Measurements from ENCODE around the gene AKAP10.
A peak's percentile ranks its signal among the peaks of the same experiment; 100 is the strongest.
"Not testable (repeated sequence)": the region's sequence is repeated elsewhere in the genome, so short reads cannot be mapped to it uniquely, and the experiment has no call there.

AKAP10 gene, protein sequence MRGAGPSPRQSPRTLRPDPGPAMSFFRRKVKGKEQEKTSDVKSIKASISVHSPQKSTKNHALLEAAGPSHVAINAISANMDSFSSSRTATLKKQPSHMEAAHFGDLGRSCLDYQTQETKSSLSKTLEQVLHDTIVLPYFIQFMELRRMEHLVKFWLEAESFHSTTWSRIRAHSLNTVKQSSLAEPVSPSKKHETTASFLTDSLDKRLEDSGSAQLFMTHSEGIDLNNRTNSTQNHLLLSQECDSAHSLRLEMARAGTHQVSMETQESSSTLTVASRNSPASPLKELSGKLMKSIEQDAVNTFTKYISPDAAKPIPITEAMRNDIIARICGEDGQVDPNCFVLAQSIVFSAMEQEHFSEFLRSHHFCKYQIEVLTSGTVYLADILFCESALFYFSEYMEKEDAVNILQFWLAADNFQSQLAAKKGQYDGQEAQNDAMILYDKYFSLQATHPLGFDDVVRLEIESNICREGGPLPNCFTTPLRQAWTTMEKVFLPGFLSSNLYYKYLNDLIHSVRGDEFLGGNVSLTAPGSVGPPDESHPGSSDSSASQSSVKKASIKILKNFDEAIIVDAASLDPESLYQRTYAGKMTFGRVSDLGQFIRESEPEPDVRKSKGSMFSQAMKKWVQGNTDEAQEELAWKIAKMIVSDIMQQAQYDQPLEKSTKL

DNA sequence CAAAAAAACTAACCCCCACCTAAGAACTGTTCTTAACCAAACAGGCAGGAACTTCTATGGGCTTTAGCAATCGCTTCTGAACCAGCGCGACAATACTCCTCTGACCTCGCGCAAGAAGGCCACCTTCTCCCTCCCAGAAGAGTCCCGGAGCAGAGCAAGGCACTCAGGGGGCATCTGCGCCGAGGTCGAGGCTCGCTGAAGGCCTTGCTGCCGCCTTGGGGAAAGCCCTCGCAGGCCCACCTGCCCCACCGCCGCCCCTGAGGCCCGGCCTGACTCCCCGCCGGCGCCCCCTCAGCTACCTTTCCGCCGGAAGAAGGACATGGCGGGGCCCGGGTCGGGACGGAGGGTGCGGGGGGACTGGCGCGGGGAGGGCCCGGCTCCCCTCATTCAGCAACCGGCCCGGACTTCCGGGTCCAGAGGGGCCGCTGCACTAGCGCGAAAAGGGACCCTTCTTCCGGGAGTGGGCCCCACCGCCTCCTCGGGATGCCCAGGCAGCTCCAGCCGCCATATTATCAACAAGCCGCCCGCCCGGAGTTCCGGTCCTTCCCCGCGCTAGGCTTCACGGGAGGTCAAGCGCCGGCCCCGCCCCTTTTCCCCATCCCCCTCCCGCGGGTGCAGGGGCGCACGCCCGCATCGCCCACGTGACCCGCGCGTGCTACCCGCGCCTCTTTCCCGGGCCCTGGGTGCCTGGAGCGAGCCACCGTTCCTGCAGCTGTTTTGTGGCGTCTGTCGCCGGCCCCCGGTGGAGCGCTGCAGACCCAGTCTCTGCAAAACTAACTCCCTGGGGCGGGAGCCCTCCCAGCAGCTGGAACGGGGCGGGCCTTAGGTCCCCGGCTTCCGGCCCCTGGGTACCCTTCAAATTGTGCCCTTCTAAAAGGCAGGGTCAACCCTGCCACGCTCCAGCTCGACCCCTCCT, at the start of gene AKAP10:
TSS of gene AKAP10 (minus strand) at position 536 of the 916 bp plus-strand sequence. CDS start at position 387, 149 bp downstream.
- Histone ChIP-seq H3K4me2 (ENCODE audit: low read length) (peak within 1 kb of the TSS; percentile 84), H3K9ac (ENCODE audit: low read length) (peak within 1 kb of the TSS; percentile 91), H3K9me3 (ENCODE audit: low read length) (no peaks in the 10 kb centered on the region), H3K36me3 (ENCODE audit: insufficient read depth, low read length) (peaks cover 30% of the 10 kb centered on the region), H3K79me2 (ENCODE audit: insufficient read depth, low read length) (peaks cover 46% of the 10 kb centered on the region), H3K27ac (ENCODE audit: low read depth, low read length, poor library complexity, severe bottlenecking) (peak within 1 kb of the TSS; percentile 85), H4K20me1 (ENCODE audit: insufficient read depth, low read length) (no peaks in the 10 kb centered on the region), H3K4me1 (ENCODE audit: insufficient read depth, low read length, severe bottlenecking) (peaks cover 21% of the 10 kb centered on the region), H3F3A (ENCODE audit: insufficient read depth, low read length) (no peaks in the 10 kb centered on the region), H2AFZ (ENCODE audit: low read length) (peak within 1 kb of the TSS; percentile 73), H3K27me3 (ENCODE audit: insufficient read depth, low read length) (no peaks in the 10 kb centered on the region; the same call in 1 of the 2 replicates), H3K9me2 (ENCODE audit: low read depth, low read length) (no peaks in the 10 kb centered on the region), H3K4me3 (ENCODE audit: low read depth, low read length, poor library complexity, severe bottlenecking) (peak within 1 kb of the TSS; percentile 85)
- TF ChIP-seq EZH2 (IDR thresholded peaks at IDR 0.05; ENCODE audit: borderline replicate concordance, low read length) = no peak
- TF ChIP-seq, protein P1, sequence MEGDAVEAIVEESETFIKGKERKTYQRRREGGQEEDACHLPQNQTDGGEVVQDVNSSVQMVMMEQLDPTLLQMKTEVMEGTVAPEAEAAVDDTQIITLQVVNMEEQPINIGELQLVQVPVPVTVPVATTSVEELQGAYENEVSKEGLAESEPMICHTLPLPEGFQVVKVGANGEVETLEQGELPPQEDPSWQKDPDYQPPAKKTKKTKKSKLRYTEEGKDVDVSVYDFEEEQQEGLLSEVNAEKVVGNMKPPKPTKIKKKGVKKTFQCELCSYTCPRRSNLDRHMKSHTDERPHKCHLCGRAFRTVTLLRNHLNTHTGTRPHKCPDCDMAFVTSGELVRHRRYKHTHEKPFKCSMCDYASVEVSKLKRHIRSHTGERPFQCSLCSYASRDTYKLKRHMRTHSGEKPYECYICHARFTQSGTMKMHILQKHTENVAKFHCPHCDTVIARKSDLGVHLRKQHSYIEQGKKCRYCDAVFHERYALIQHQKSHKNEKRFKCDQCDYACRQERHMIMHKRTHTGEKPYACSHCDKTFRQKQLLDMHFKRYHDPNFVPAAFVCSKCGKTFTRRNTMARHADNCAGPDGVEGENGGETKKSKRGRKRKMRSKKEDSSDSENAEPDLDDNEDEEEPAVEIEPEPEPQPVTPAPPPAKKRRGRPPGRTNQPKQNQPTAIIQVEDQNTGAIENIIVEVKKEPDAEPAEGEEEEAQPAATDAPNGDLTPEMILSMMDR (IDR thresholded peaks at IDR 0.05; ENCODE audit: low read length) = no peak

DNA sequence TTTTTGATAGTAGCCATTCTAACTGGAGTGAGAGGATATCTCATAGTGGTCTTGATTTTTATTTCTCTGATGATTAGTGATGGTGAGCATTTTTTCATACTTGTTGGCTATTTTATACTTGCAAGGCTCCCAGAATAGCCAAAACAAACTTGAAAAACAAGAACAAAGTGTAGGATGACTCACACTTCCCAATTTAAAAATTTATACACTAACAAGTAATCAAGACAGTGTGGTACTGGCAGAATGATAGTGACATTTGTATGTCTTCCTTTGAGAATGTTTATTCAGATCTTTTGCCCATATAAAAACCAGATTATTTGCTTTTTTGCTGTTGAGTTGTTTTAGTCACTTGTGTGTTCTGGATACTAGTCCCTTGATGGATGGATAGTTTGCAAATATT, 49.3 kb upstream of the AKAP10 start:
- Histone ChIP-seq H3K27me3 (ENCODE audit: insufficient read depth, low read length) (no peaks in the 10 kb centered on the region), H3K9me2 (ENCODE audit: low read depth, low read length) (no peaks in the 10 kb centered on the region), H4K20me1 (ENCODE audit: insufficient read depth, low read length) (no peaks in the 10 kb centered on the region), H3K9me3 (ENCODE audit: low read length) (no peaks in the 10 kb centered on the region), H3K27ac (ENCODE audit: low read depth, low read length, poor library complexity, severe bottlenecking) (no peak overlapping the region), H3K4me3 (ENCODE audit: low read depth, low read length, poor library complexity, severe bottlenecking) (no peak overlapping the region), H3K4me2 (ENCODE audit: low read length) (no peak overlapping the region), H3F3A (ENCODE audit: insufficient read depth, low read length) (no peaks in the 10 kb centered on the region), H3K9ac (ENCODE audit: low read length) (no peak overlapping the region), H3K36me3 (ENCODE audit: insufficient read depth, low read length) (no peaks in the 10 kb centered on the region), H2AFZ (ENCODE audit: low read length) (no peak overlapping the region), H3K79me2 (ENCODE audit: insufficient read depth, low read length) (no peaks in the 10 kb centered on the region), H3K4me1 (ENCODE audit: insufficient read depth, low read length, severe bottlenecking) (no peaks in the 10 kb centered on the region)
- TF ChIP-seq, protein P1 (IDR thresholded peaks at IDR 0.05; ENCODE audit: low read length) = no peak
- no peak for TF ChIP-seq EZH2 (IDR thresholded peaks at IDR 0.05; ENCODE audit: borderline replicate concordance, low read length)

DNA sequence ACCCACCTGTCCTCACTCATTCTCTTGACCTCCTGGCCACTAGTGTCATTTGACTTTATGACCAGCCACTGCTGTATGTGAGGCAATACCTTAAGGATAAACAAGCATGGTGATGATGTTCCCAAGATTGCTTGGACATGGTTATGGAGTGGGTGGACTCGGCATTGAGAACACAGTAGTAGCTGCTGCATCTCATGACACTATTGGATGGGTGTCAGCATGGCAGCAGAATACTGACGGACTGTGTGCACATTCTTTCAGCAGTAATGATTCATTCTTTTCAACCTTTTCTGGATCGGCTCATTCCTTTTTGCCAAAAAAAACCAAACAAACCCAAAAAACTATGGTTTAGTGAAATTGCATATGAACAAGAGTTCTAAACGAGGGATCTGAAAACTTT, 45.1 kb upstream of the AKAP10 start:
- Histone ChIP-seq H3K4me3 (ENCODE audit: low read depth, low read length, poor library complexity, severe bottlenecking) (no peak overlapping the region), H3K4me1 (ENCODE audit: insufficient read depth, low read length, severe bottlenecking) (no peaks in the 10 kb centered on the region), H3K27me3 (ENCODE audit: insufficient read depth, low read length) (no peaks in the 10 kb centered on the region), H3K79me2 (ENCODE audit: insufficient read depth, low read length) (no peaks in the 10 kb centered on the region), H3K36me3 (ENCODE audit: insufficient read depth, low read length) (no peaks in the 10 kb centered on the region), H2AFZ (ENCODE audit: low read length) (no peak overlapping the region), H3K9ac (ENCODE audit: low read length) (no peak overlapping the region), H3K9me2 (ENCODE audit: low read depth, low read length) (no peaks in the 10 kb centered on the region), H3K27ac (ENCODE audit: low read depth, low read length, poor library complexity, severe bottlenecking) (no peak overlapping the region), H3K4me2 (ENCODE audit: low read length) (no peak overlapping the region), H3K9me3 (ENCODE audit: low read length) (no peaks in the 10 kb centered on the region), H3F3A (ENCODE audit: insufficient read depth, low read length) (no peaks in the 10 kb centered on the region), H4K20me1 (ENCODE audit: insufficient read depth, low read length) (no peaks in the 10 kb centered on the region)
- TF ChIP-seq, protein P1 (IDR thresholded peaks at IDR 0.05; ENCODE audit: low read length) = no peak
- TF ChIP-seq EZH2 (IDR thresholded peaks at IDR 0.05; ENCODE audit: borderline replicate concordance, low read length) = no peak

DNA sequence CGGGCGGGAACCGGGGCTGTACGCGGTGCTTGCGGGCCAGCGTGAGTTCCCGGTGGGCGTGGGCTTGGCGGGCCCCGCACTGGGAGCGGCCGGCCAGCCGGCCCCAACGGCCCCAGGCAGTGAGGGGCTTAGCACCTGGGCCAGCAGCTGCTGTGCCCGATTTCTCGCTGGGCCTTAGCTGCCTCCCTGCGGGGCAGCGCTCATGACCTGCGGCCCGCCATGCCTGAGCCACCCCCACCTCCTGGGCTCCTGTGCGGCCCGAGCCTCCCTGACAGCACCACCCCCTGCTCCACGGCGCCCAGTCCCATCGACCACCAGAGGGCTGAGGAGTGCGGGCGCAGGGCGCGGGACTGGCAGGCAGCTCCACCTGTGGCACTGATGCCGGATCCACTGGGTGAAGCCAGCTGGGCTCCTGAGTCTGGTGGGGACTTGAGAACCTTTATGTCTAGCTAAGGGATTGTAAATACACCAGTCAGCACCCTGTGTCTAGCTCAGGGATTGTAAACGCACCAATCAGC, 38.9 kb upstream of the AKAP10 start:
- H4K20me1 ChIP-seq (ENCODE audit: insufficient read depth, low read length); H3K4me3 ChIP-seq (ENCODE audit: low read depth, low read length, poor library complexity, severe bottlenecking); H3K4me1 ChIP-seq (ENCODE audit: insufficient read depth, low read length, severe bottlenecking); H3F3A ChIP-seq (ENCODE audit: insufficient read depth, low read length); H3K9me3 ChIP-seq (ENCODE audit: low read length); H3K9ac ChIP-seq (ENCODE audit: low read length); H3K36me3 ChIP-seq (ENCODE audit: insufficient read depth, low read length); H3K27ac ChIP-seq (ENCODE audit: low read depth, low read length, poor library complexity, severe bottlenecking); H3K4me2 ChIP-seq (ENCODE audit: low read length); H2AFZ ChIP-seq (ENCODE audit: low read length); H3K27me3 ChIP-seq (ENCODE audit: insufficient read depth, low read length); H3K9me2 ChIP-seq (ENCODE audit: low read depth, low read length); H3K79me2 ChIP-seq (ENCODE audit: insufficient read depth, low read length): not testable (repeated sequence)

All from OCI-LY1 (cell line).